Mammary epithelial cell (primary cell): ENCODE data around the gene SP2.

ENCODE experiments used
- CTCF ChIP-seq, 2 donors: IDR thresholded peaks in 1 of 2; conservative IDR thresholded peaks in 1 of 2; 2 replicates each; pipeline ENCODE4 v1.5.1; 2011 to 2012; ENCODE audit warnings: inconsistent platforms in 2 of 2, low read length in 2 of 2, mild to moderate bottlenecking in 2 of 2, control low read depth in 1 of 2, low read depth in 1 of 2; ENCODE audit not compliant: insufficient read depth in 1 of 2; ENCODE audit errors: extremely low read depth in 1 of 2
- EZH2 ChIP-seq: IDR thresholded peaks from 2 replicates; pipeline ENCODE4 v1.6.1; 2012; ENCODE audit warnings: low read length, inconsistent platforms, borderline replicate concordance

- TF ChIP-seq CTCF (conservative IDR thresholded peaks at IDR 0.05 in 1 of 2, IDR thresholded peaks at IDR 0.05 in 1 of 2; ENCODE audit: extremely low read depth in 1 of 2, insufficient read depth in 1 of 2, low read depth in 1 of 2, low read length in 2 of 2) (no peak), EZH2 (no peak)
These were observed 33.2 kb upstream of the SP2 start for GRCh38 chr17:47862621-47863440.
